SK-N-SH (cell line): ENCODE results near the gene SMIM29. TPM values are rescaled to one million over a fixed set of nuclear protein-coding genes. Genes with fewer than 3 reads are reported as not detected.

Source experiments
- CTCF ChIA-PET: fragments of 300-600, 350-600 bp; formaldehyde crosslinking; extraction: SDS; loops from one replicate; lab custom pipeline; 2021; lab: Yijun Ruan, JAX
- POLR2A ChIA-PET: fragments of 350-600 bp; sonication (Branson Sonifier 250); formaldehyde crosslinking; extraction: SDS; loops from one replicate; lab custom pipeline; 2020; ENCODE audit warnings: antibody characterized with exemption, inconsistent platforms; lab: Yijun Ruan, JAX
- DNase-seq: peaks from one replicate; pipeline ENCODE4 v3.0.0; 2012
- H2AFZ ChIP-seq: fragments of 200-600 bp; sonication (generic); 2 replicates; pipeline ENCODE4 v1.8.1; 2016; ENCODE audit warnings: antibody characterized with exemption, mild to moderate bottlenecking, low read depth
- H3F3A ChIP-seq: fragments of 200-600 bp; sonication (generic); replicated peaks from 2 replicates; pipeline ENCODE3; 2016; ENCODE audit warnings: antibody characterized with exemption, mild to moderate bottlenecking; ENCODE audit not compliant: insufficient read depth
- H3K27ac ChIP-seq, 2 experiments: fragments of 200-500 bp in 1 of 2; fragments of 200-600 bp in 1 of 2; sonication (Bioruptor generic) in 1 of 2; sonication (generic), shearing (Covaris generic) in 1 of 2; 2 replicates each; pipeline versions ENCODE4 v1.5.1 to v1.6.1; 2014 to 2016; ENCODE audit warnings: low read depth in 2 of 2, inconsistent platforms in 1 of 2, low read length in 1 of 2, mild to moderate bottlenecking in 1 of 2, mixed read lengths in 1 of 2
- H3K27me3 ChIP-seq: fragments of 200-600 bp; sonication (generic), shearing (Covaris generic); 2 replicates; pipeline ENCODE4 v1.6.1; 2016; ENCODE audit warnings: mixed run types; ENCODE audit not compliant: insufficient read depth
- H3K36me3 ChIP-seq, 2 experiments: fragments of 200-500 bp in 1 of 2; fragments of 200-600 bp in 1 of 2; sonication (Bioruptor generic) in 1 of 2; sonication (generic) in 1 of 2; replicated peaks in 1 of 2; 2 replicates each; pipeline versions ENCODE3 to v1.5.1; 2014 to 2016; ENCODE audit warnings: low read length in 1 of 2, mild to moderate bottlenecking in 1 of 2; ENCODE audit not compliant: insufficient read depth in 2 of 2, control insufficient read depth in 1 of 2
- H3K4me1 ChIP-seq, 2 experiments: fragments of 200-500 bp in 1 of 2; fragments of 200-600 bp in 1 of 2; sonication (Bioruptor generic) in 1 of 2; sonication (generic), shearing (Covaris generic) in 1 of 2; 2 replicates each; pipeline versions ENCODE4 v1.5.1 to v1.6.1; 2014 to 2016; ENCODE audit warnings: low read depth in 1 of 2, low read length in 1 of 2, mixed run types in 1 of 2; ENCODE audit not compliant: insufficient read depth in 2 of 2, control insufficient read depth in 1 of 2
- H3K4me2 ChIP-seq: fragments of 200-600 bp; sonication (generic), shearing (Covaris generic); 2 replicates; pipeline ENCODE4 v1.6.1; 2017; ENCODE audit warnings: mixed run types
- H3K4me3 ChIP-seq, 2 experiments: fragments of 200-500 bp in 1 of 2; fragments of 200-600 bp in 1 of 2; sonication (Bioruptor generic) in 1 of 2; sonication (generic), shearing (Covaris generic) in 1 of 2; 2 replicates each; pipeline versions ENCODE4 v1.5.1 to v1.8.1; 2014 to 2016; ENCODE audit warnings: low read depth in 2 of 2, inconsistent platforms in 1 of 2, low read length in 1 of 2, mild to moderate bottlenecking in 1 of 2, mixed read lengths in 1 of 2, moderate library complexity in 1 of 2
- H3K79me2 ChIP-seq: fragments of 200-600 bp; sonication (generic); 2 replicates; pipeline ENCODE4 v1.8.1; 2017; ENCODE audit warnings: mild to moderate bottlenecking; ENCODE audit not compliant: insufficient read depth
- H3K9ac ChIP-seq: fragments of 200-600 bp; sonication (generic); 2 replicates; pipeline ENCODE4 v1.6.1; 2017; ENCODE audit warnings: mixed run types
- H3K9me2 ChIP-seq: fragments of 200-600 bp; sonication (generic); 2 replicates; pipeline ENCODE4 v1.6.1; 2017; ENCODE audit warnings: mixed run types
- H3K9me3 ChIP-seq: fragments of 200-600 bp; sonication (generic); 2 replicates; pipeline ENCODE4 v1.6.1; 2017; ENCODE audit warnings: mixed run types, mild to moderate bottlenecking, moderate library complexity
- H4K20me1 ChIP-seq: fragments of 200-600 bp; sonication (generic); 2 replicates; pipeline ENCODE4 v1.6.1; 2017; ENCODE audit warnings: mild to moderate bottlenecking, mixed run types; ENCODE audit not compliant: insufficient read depth
- EZH2phosphoT487 ChIP-seq: fragments of 200-600 bp; sonication (generic); IDR thresholded peaks from 2 replicates; pipeline ENCODE4 v1.6.1; 2017; ENCODE audit warnings: low read depth, mixed run types, mild to moderate bottlenecking, antibody characterized with exemption, moderate library complexity, borderline replicate concordance
- GABPA ChIP-seq: IDR thresholded peaks from 2 replicates; pipeline ENCODE4 v1.4.0; 2012; ENCODE audit warnings: low read depth, mild to moderate bottlenecking
- JUND ChIP-seq: IDR thresholded peaks from 2 replicates; pipeline ENCODE4 v1.4.0; 2012
- MAX ChIP-seq: IDR thresholded peaks from 2 replicates; pipeline ENCODE4 v1.4.0; 2012; ENCODE audit warnings: low read depth
- NRF1 ChIP-seq: IDR thresholded peaks from 2 replicates; pipeline ENCODE4 v1.6.1; 2012; ENCODE audit warnings: low read depth, mild to moderate bottlenecking, low read length
- PBX3 ChIP-seq: IDR thresholded peaks from 2 replicates; pipeline ENCODE4; 2012
- RAD21 ChIP-seq: IDR thresholded peaks from 2 replicates; pipeline ENCODE4 v1.6.1; 2012; ENCODE audit warnings: mild to moderate bottlenecking, low read length
- RCOR1 ChIP-seq: fragments of 150-350 bp; IDR thresholded peaks from 2 replicates; pipeline ENCODE4 v1.6.1; 2017; ENCODE audit warnings: antibody characterized with exemption, low read length
- SIN3A ChIP-seq: IDR thresholded peaks from 2 replicates; pipeline ENCODE4 v1.6.1; 2012; ENCODE audit warnings: low read depth, mild to moderate bottlenecking, low read length, moderate library complexity, borderline replicate concordance
- TAF1 ChIP-seq: IDR thresholded peaks from 2 replicates; pipeline ENCODE4 v1.6.1; 2012; ENCODE audit warnings: low read depth, mild to moderate bottlenecking, low read length, moderate library complexity, borderline replicate concordance
- USF1 ChIP-seq: IDR thresholded peaks from 2 replicates; pipeline ENCODE4 v1.4.0; 2012; ENCODE audit warnings: low read depth, borderline replicate concordance
- WGBS: methylation state at CpG from one replicate; pipeline ENCODE4 v1.1.6; 2017; ENCODE audit warnings: low lambda C conversion rate; 5-methylcytosine and 5-hydroxymethylcytosine counted together
- polyA plus RNA-seq, 3 experiments: library from polyadenylated mRNA; depleted of rRNA; stranded (reverse); fragments of >200 nt; gene quantifications; 2 replicates each; pipeline ENCODE4 v1.2.3, GENCODE V29; 2012

The SMIM29 gene
- polyA plus RNA-seq, 1 of the 3 experiments (the other 2 are of a cell fraction), result 50.2 TPM

- Histone ChIP-seq H3K79me2 (no peaks in the 10 kb centered on the region), H2AFZ (peak overlapping the region; percentile 89), H3K9me3 (no peaks in the 10 kb centered on the region), H4K20me1 (no peaks in the 10 kb centered on the region), H3K4me2 (peak overlapping the region; percentile 53; the same call in 1 of the 2 replicates), H3K36me3 (no peaks in the 10 kb centered on the region), H3F3A (peaks cover 7% of the 10 kb centered on the region), H3K4me3 (peak overlapping the region in 1 of 2 experiments; percentile 34; a peak in 2 of 4 replicates), H3K9me2 (no peaks in the 10 kb centered on the region), H3K27ac (peak overlapping the region; percentile 70 to 76), H3K4me1 (peaks cover 10% of the 10 kb centered on the region in 2 experiments; a peak in 3 of 4 replicates), H3K27me3 (no peaks in the 10 kb centered on the region), H3K9ac (peak overlapping the region; percentile 33; the same call in 1 of the 2 replicates)
- peak; percentile 82 for DNase-seq
- ChIA-PET CTCF (interaction anchor here (0.6 to 3.6 kb wide), 4 partner anchors 13 to 278 kb away, joined by 3 to 13 read pairs (median 7); partner anchors contain the start of genes HMGA1 and SMIM29), POLR2A (interaction anchor here (1.4 to 2.2 kb wide), 2 partner anchors 10 to 13 kb away, joined by 5 to 15 read pairs; partner anchors contain the start of gene HMGA1)
- TF ChIP-seq PBX3 (no peak), MAX (0 out of 2 replicates have a peak, but pooled peaks have one; percentile 2), SIN3A (no peak), RAD21 (no peak), TAF1 (no peak)
- whole genome bisulfite sequencing, result 41% methylated on average over 15 of the region's 16 CpGs
Observed at GRCh38 chr6:34223381-34223955, 25.3 kb downstream of the SMIM29 start.

GRCh38 chr6:34218691-34219090, 30.1 kb downstream of the SMIM29 start:
- Histone ChIP-seq H3K27ac (no peak overlapping the region), H3K36me3 (no peaks in the 10 kb centered on the region), H4K20me1 (no peaks in the 10 kb centered on the region), H2AFZ (no peak overlapping the region), H3K27me3 (no peaks in the 10 kb centered on the region), H3K4me2 (no peak overlapping the region), H3K4me3 (no peak overlapping the region), H3F3A (no peaks in the 10 kb centered on the region), H3K9me3 (no peaks in the 10 kb centered on the region), H3K4me1 (peaks cover 6% of the 10 kb centered on the region in 2 experiments; a peak in 2 of 4 replicates), H3K9ac (no peak overlapping the region), H3K9me2 (no peaks in the 10 kb centered on the region), H3K79me2 (no peaks in the 10 kb centered on the region)
- TF ChIP-seq EZH2phosphoT487 (no peak), JUND (no peak), NRF1 (no peak), GABPA (no peak), RCOR1 (no peak), USF1 (no peak)
- POLR2A ChIA-PET, result no interaction called here
- WGBS, result 50% methylated on average over 2 of the region's 2 CpGs
- CTCF ChIA-PET, result interaction anchor here (2.2 kb wide), 1 partner anchor 23 kb away, joined by 8 read pairs; no protein-coding TSS in a partner anchor
- no peak for DNase-seq
